ENCODE results near the gene PIK3CG. TPM values are rescaled to one million over a fixed set of nuclear protein-coding genes. Genes with fewer than 3 reads are reported as not detected.

PIK3CG gene
- total and polyA plus RNA-seq, 8 donors, result 0.15 to 21.9 (median 3.1) TPM

GRCh38 chr7:106853250-106853908, 11.7 kb upstream of the PIK3CG start:
- no peaks in the 10 kb centered on the region for H3K4me1 ChIP-seq
- no peak for TF ChIP-seq POLR2AphosphoS5 (IDR thresholded peaks at IDR 0.05)
- no peak for TF ChIP-seq POLR2A (IDR thresholded peaks at IDR 0.05)
- TF ChIP-seq CTCF (IDR thresholded peaks at IDR 0.05), result no peak
- TF ChIP-seq EP300 (IDR thresholded peaks at IDR 0.05), result no peak
- peaks cover 0 to 5% (median under 1%) of the 10 kb centered on the region in 4 donors for H3K9me3 ChIP-seq
- no peak for DNase-seq
- intact Hi-C loops (cut with DNase I; ENCODE audit: low total_unique reads), result no loop called here
- no peak overlapping the region for H3K27ac ChIP-seq
- no peaks in the 10 kb centered on the region for H3K27me3 ChIP-seq
- 71 to 81% (median 79%) methylated on average over 9 of the region's 9 CpGs for WGBS, 5 donors
- H3K36me3 ChIP-seq, result no peaks in the 10 kb centered on the region
- no peak overlapping the region for H3K4me3 ChIP-seq

- Histone ChIP-seq H3K4me1 (peaks cover 0 to 5% (median 0%) of the 10 kb centered on the region in 4 donors), H3K4me3 (no peak overlapping the region), H3K36me3 (no peaks in the 10 kb centered on the region), H3K27me3 (no peaks in the 10 kb centered on the region), H3K9me3 (peaks cover 0 to 11% (median 3%) of the 10 kb centered on the region in 4 donors), H3K27ac (no peak overlapping the region)
- WGBS, 5 donors, result 84 to 90% (median 86%) methylated on average over 6 of the region's 6 CpGs
- intact Hi-C loops (cut with DNase I; ENCODE audit: low total_unique reads), result no loop called here
- no peak for DNase-seq
- TF ChIP-seq EP300 (IDR thresholded peaks at IDR 0.05) (no peak), POLR2AphosphoS5 (IDR thresholded peaks at IDR 0.05) (no peak)
Observed at GRCh38 chr7:106855540-106856132, 9.4 kb upstream of the PIK3CG start.

GRCh38 chr7:106858618-106859532, 6.2 kb upstream of the PIK3CG start:
- intact Hi-C loops (cut with DNase I; ENCODE audit: low total_unique reads), result no loop called here
- Histone ChIP-seq H3K4me3 (no peak overlapping the region), H3K9me3 (peaks cover 0 to 11% (median 3%) of the 10 kb centered on the region in 4 donors), H3K27me3 (no peaks in the 10 kb centered on the region), H3K36me3 (no peaks in the 10 kb centered on the region), H3K27ac (no peak overlapping the region), H3K4me1 (peaks cover 0 to 19% (median 0%) of the 10 kb centered on the region in 4 donors)
- TF ChIP-seq POLR2AphosphoS5 (IDR thresholded peaks at IDR 0.05) (no peak), CTCF (IDR thresholded peaks at IDR 0.05) (no peak), EP300 (IDR thresholded peaks at IDR 0.05) (no peak), POLR2A (IDR thresholded peaks at IDR 0.05) (no peak)
- peak; percentile 38 to 85 for DNase-seq
- 53 to 64% (median 63%) methylated on average over 10 of the region's 10 CpGs for WGBS, 5 donors

GRCh38 chr7:106862317-106863089, 2.6 kb upstream of the PIK3CG start:
- no peaks in the 10 kb centered on the region for H3K27me3 ChIP-seq
- DNase-seq, result peak in 1 of 2 donors; percentile 39
- peaks cover 0 to 33% (median 2%) of the 10 kb centered on the region in 4 donors for H3K4me1 ChIP-seq
- TF ChIP-seq POLR2A (IDR thresholded peaks at IDR 0.05), result no peak
- H3K27ac ChIP-seq, result no peak overlapping the region
- 70 to 83% (median 78%) methylated on average over 8 of the region's 8 CpGs for WGBS, 5 donors
- no peak overlapping the region for H3K4me3 ChIP-seq
- H3K36me3 ChIP-seq, result peaks cover 0 to 1% (median under 1%) of the 10 kb centered on the region in 4 donors
- intact Hi-C loops (cut with DNase I; ENCODE audit: low total_unique reads), result no loop called here
- peaks cover 0 to 11% (median 3%) of the 10 kb centered on the region in 4 donors for H3K9me3 ChIP-seq

Measured in stomach (tissue), 9 donors.